SK-N-SH (cell line): ENCODE data around the gene DCAF8L2. TPM values are rescaled to one million over a fixed set of nuclear protein-coding genes. Genes with fewer than 3 reads are reported as not detected.

ENCODE experiments used
- CTCF ChIA-PET: fragments of 300-600, 350-600 bp; formaldehyde crosslinking; extraction: SDS; loops from one replicate; lab custom pipeline; 2021; lab: Yijun Ruan, JAX
- POLR2A ChIA-PET: fragments of 350-600 bp; sonication (Branson Sonifier 250); formaldehyde crosslinking; extraction: SDS; loops from one replicate; lab custom pipeline; 2020; ENCODE audit warnings: antibody characterized with exemption, inconsistent platforms; lab: Yijun Ruan, JAX
- DNase-seq: peaks from one replicate; pipeline ENCODE4 v3.0.0; 2012
- H2AFZ ChIP-seq: fragments of 200-600 bp; sonication (generic); 2 replicates; pipeline ENCODE4 v1.8.1; 2016; ENCODE audit warnings: antibody characterized with exemption, mild to moderate bottlenecking, low read depth
- H3F3A ChIP-seq: fragments of 200-600 bp; sonication (generic); replicated peaks from 2 replicates; pipeline ENCODE3; 2016; ENCODE audit warnings: antibody characterized with exemption, mild to moderate bottlenecking; ENCODE audit not compliant: insufficient read depth
- H3K27ac ChIP-seq, 2 experiments: fragments of 200-500 bp in 1 of 2; fragments of 200-600 bp in 1 of 2; sonication (Bioruptor generic) in 1 of 2; sonication (generic), shearing (Covaris generic) in 1 of 2; 2 replicates each; pipeline versions ENCODE4 v1.5.1 to v1.6.1; 2014 to 2016; ENCODE audit warnings: low read depth in 2 of 2, inconsistent platforms in 1 of 2, low read length in 1 of 2, mild to moderate bottlenecking in 1 of 2, mixed read lengths in 1 of 2
- H3K27me3 ChIP-seq: fragments of 200-600 bp; sonication (generic), shearing (Covaris generic); 2 replicates; pipeline ENCODE4 v1.6.1; 2016; ENCODE audit warnings: mixed run types; ENCODE audit not compliant: insufficient read depth
- H3K36me3 ChIP-seq, 2 experiments: fragments of 200-500 bp in 1 of 2; fragments of 200-600 bp in 1 of 2; sonication (Bioruptor generic) in 1 of 2; sonication (generic) in 1 of 2; replicated peaks in 1 of 2; 2 replicates each; pipeline versions ENCODE3 to v1.5.1; 2014 to 2016; ENCODE audit warnings: low read length in 1 of 2, mild to moderate bottlenecking in 1 of 2; ENCODE audit not compliant: insufficient read depth in 2 of 2, control insufficient read depth in 1 of 2
- H3K4me1 ChIP-seq, 2 experiments: fragments of 200-500 bp in 1 of 2; fragments of 200-600 bp in 1 of 2; sonication (Bioruptor generic) in 1 of 2; sonication (generic), shearing (Covaris generic) in 1 of 2; 2 replicates each; pipeline versions ENCODE4 v1.5.1 to v1.6.1; 2014 to 2016; ENCODE audit warnings: low read depth in 1 of 2, low read length in 1 of 2, mixed run types in 1 of 2; ENCODE audit not compliant: insufficient read depth in 2 of 2, control insufficient read depth in 1 of 2
- H3K4me2 ChIP-seq: fragments of 200-600 bp; sonication (generic), shearing (Covaris generic); 2 replicates; pipeline ENCODE4 v1.6.1; 2017; ENCODE audit warnings: mixed run types
- H3K4me3 ChIP-seq, 2 experiments: fragments of 200-500 bp in 1 of 2; fragments of 200-600 bp in 1 of 2; sonication (Bioruptor generic) in 1 of 2; sonication (generic), shearing (Covaris generic) in 1 of 2; 2 replicates each; pipeline versions ENCODE4 v1.5.1 to v1.8.1; 2014 to 2016; ENCODE audit warnings: low read depth in 2 of 2, inconsistent platforms in 1 of 2, low read length in 1 of 2, mild to moderate bottlenecking in 1 of 2, mixed read lengths in 1 of 2, moderate library complexity in 1 of 2
- H3K79me2 ChIP-seq: fragments of 200-600 bp; sonication (generic); 2 replicates; pipeline ENCODE4 v1.8.1; 2017; ENCODE audit warnings: mild to moderate bottlenecking; ENCODE audit not compliant: insufficient read depth
- H3K9ac ChIP-seq: fragments of 200-600 bp; sonication (generic); 2 replicates; pipeline ENCODE4 v1.6.1; 2017; ENCODE audit warnings: mixed run types
- H3K9me2 ChIP-seq: fragments of 200-600 bp; sonication (generic); 2 replicates; pipeline ENCODE4 v1.6.1; 2017; ENCODE audit warnings: mixed run types
- H3K9me3 ChIP-seq: fragments of 200-600 bp; sonication (generic); 2 replicates; pipeline ENCODE4 v1.6.1; 2017; ENCODE audit warnings: mixed run types, mild to moderate bottlenecking, moderate library complexity
- H4K20me1 ChIP-seq: fragments of 200-600 bp; sonication (generic); 2 replicates; pipeline ENCODE4 v1.6.1; 2017; ENCODE audit warnings: mild to moderate bottlenecking, mixed run types; ENCODE audit not compliant: insufficient read depth
- CHD2 ChIP-seq: fragments of 150-350 bp; IDR thresholded peaks from 2 replicates; pipeline ENCODE4 v1.6.1; 2018; ENCODE audit warnings: low read length; ENCODE audit not compliant: partially characterized antibody
- CTCF ChIP-seq: fragments of 200-600 bp; sonication (generic); IDR thresholded peaks from 2 replicates; pipeline ENCODE4 v1.6.1; 2017; ENCODE audit warnings: antibody characterized with exemption, mild to moderate bottlenecking, moderate library complexity
- ELF1 ChIP-seq: IDR thresholded peaks from 2 replicates; pipeline ENCODE4 v1.4.0; 2012
- EZH2phosphoT487 ChIP-seq: fragments of 200-600 bp; sonication (generic); IDR thresholded peaks from 2 replicates; pipeline ENCODE4 v1.6.1; 2017; ENCODE audit warnings: low read depth, mixed run types, mild to moderate bottlenecking, antibody characterized with exemption, moderate library complexity, borderline replicate concordance
- FOSL2 ChIP-seq: IDR thresholded peaks from 2 replicates; pipeline ENCODE4 v1.4.0; 2012; ENCODE audit warnings: low read depth, mild to moderate bottlenecking, moderate library complexity, borderline replicate concordance
- FOXM1 ChIP-seq: IDR thresholded peaks from 2 replicates; pipeline ENCODE4 v1.4.0; 2012; ENCODE audit warnings: low read depth, mild to moderate bottlenecking
- GABPA ChIP-seq: IDR thresholded peaks from 2 replicates; pipeline ENCODE4 v1.4.0; 2012; ENCODE audit warnings: low read depth, mild to moderate bottlenecking
- GATA2 ChIP-seq: sonication (generic); formaldehyde crosslinking; IDR thresholded peaks from 2 replicates; pipeline ENCODE4 v1.5.0; 2020; ENCODE audit warnings: mild to moderate bottlenecking, missing genetic modification reagents
- IRF3 ChIP-seq: fragments of 150-350 bp; IDR thresholded peaks from 2 replicates; pipeline ENCODE4 v1.6.1; 2016; ENCODE audit warnings: mild to moderate bottlenecking, low read depth, low read length
- MEF2A ChIP-seq: IDR thresholded peaks from 2 replicates; pipeline ENCODE4 v1.4.0; 2012; ENCODE audit warnings: low read depth, borderline replicate concordance
- MXI1 ChIP-seq: IDR thresholded peaks from 2 replicates; pipeline ENCODE4 v1.6.1; 2012; ENCODE audit warnings: mild to moderate bottlenecking, low read depth, low read length, improper control_type of control experiment
- NRF1 ChIP-seq: IDR thresholded peaks from 2 replicates; pipeline ENCODE4 v1.6.1; 2012; ENCODE audit warnings: low read depth, mild to moderate bottlenecking, low read length
- POLR2AphosphoS5 ChIP-seq: IDR thresholded peaks from 2 replicates; pipeline ENCODE4 v1.6.1; 2012; ENCODE audit warnings: low read depth, low read length
- RXRA ChIP-seq: IDR thresholded peaks from 2 replicates; pipeline ENCODE4 v1.4.0; 2012; ENCODE audit warnings: low read depth, mild to moderate bottlenecking, borderline replicate concordance
- SIN3A ChIP-seq: IDR thresholded peaks from 2 replicates; pipeline ENCODE4 v1.6.1; 2012; ENCODE audit warnings: low read depth, mild to moderate bottlenecking, low read length, moderate library complexity, borderline replicate concordance
- SMC3 ChIP-seq: IDR thresholded peaks from 2 replicates; pipeline ENCODE4 v1.6.1; 2012; ENCODE audit warnings: low read depth, low read length, improper control_type of control experiment
- TEAD4 ChIP-seq: IDR thresholded peaks from 2 replicates; pipeline ENCODE4 v1.4.0; 2012; ENCODE audit warnings: mild to moderate bottlenecking, borderline replicate concordance; ENCODE audit not compliant: insufficient read depth
- USF1 ChIP-seq: IDR thresholded peaks from 2 replicates; pipeline ENCODE4 v1.4.0; 2012; ENCODE audit warnings: low read depth, borderline replicate concordance
- USF2 ChIP-seq: fragments of 150-350 bp; IDR thresholded peaks from 2 replicates; pipeline ENCODE4 v1.6.1; 2017; ENCODE audit warnings: antibody characterized with exemption, low read length, low read depth, borderline replicate concordance
- YY1 ChIP-seq: IDR thresholded peaks from 2 replicates; pipeline ENCODE4 v1.4.0; 2012; ENCODE audit warnings: low read depth, mild to moderate bottlenecking
- WGBS: methylation state at CpG from one replicate; pipeline ENCODE4 v1.1.6; 2017; ENCODE audit warnings: low lambda C conversion rate; 5-methylcytosine and 5-hydroxymethylcytosine counted together
- polyA plus RNA-seq, 3 experiments: library from polyadenylated mRNA; depleted of rRNA; stranded (reverse); fragments of >200 nt; gene quantifications; 2 replicates each; pipeline ENCODE4 v1.2.3, GENCODE V29; 2012

Gene DCAF8L2
- polyA plus RNA-seq, 1 of the 3 experiments (the other 2 are of a cell fraction), result 0.33 TPM

GRCh38 chrX:27619975-27620374, 29.8 kb downstream of the DCAF8L2 start:
- Histone ChIP-seq H3F3A (no peaks in the 10 kb centered on the region), H3K27ac (no peak overlapping the region), H3K4me3 (no peak overlapping the region), H3K4me1 (no peaks in the 10 kb centered on the region), H3K36me3 (no peaks in the 10 kb centered on the region), H3K9me2 (no peaks in the 10 kb centered on the region), H4K20me1 (no peaks in the 10 kb centered on the region), H3K9me3 (no peaks in the 10 kb centered on the region), H3K27me3 (no peaks in the 10 kb centered on the region), H3K9ac (no peak overlapping the region), H2AFZ (no peak overlapping the region), H3K79me2 (no peaks in the 10 kb centered on the region), H3K4me2 (no peak overlapping the region)
- CTCF ChIA-PET, result interaction anchor here (0.7 to 1.5 kb wide), 7 partner anchors 9 to 1597 kb away, joined by 3 to 8 read pairs (median 4); no protein-coding TSS in a partner anchor
- 0% methylated on average over 2 of the region's 2 CpGs for WGBS
- no peak for DNase-seq
- peak; percentile 68 for TF ChIP-seq CTCF
- no peak for TF ChIP-seq MEF2A
- TF ChIP-seq CHD2, result no peak
- TF ChIP-seq IRF3, result no peak
- TF ChIP-seq EZH2phosphoT487, result no peak
- no peak for TF ChIP-seq USF1
- POLR2A ChIA-PET, result no interaction called here

GRCh38 chrX:27622883-27623282, 32.7 kb downstream of the DCAF8L2 start:
- no peak overlapping the region for H3K4me3 ChIP-seq
- CTCF ChIA-PET, result no interaction called here

More at GRCh38 chrX:27622883-27623282, 32.7 kb downstream of the DCAF8L2 start:
- Histone ChIP-seq H3K9me3 (no peaks in the 10 kb centered on the region), H3K4me1 (no peaks in the 10 kb centered on the region), H3K36me3 (no peaks in the 10 kb centered on the region), H3K9me2 (no peaks in the 10 kb centered on the region), H3K27me3 (no peaks in the 10 kb centered on the region), H3K4me2 (no peak overlapping the region), H3K79me2 (no peaks in the 10 kb centered on the region), H3F3A (no peaks in the 10 kb centered on the region), H2AFZ (no peak overlapping the region), H3K27ac (no peak overlapping the region), H3K9ac (no peak overlapping the region), H4K20me1 (no peaks in the 10 kb centered on the region)
- DNase-seq, result no peak
- POLR2A ChIA-PET, result no interaction called here
- no peak for TF ChIP-seq POLR2AphosphoS5
- TF ChIP-seq MXI1, result no peak
- no peak for TF ChIP-seq USF1
- TF ChIP-seq ELF1, result no peak
- no peak for TF ChIP-seq GABPA
- TF ChIP-seq CHD2, result no peak
- TF ChIP-seq FOSL2, result no peak
- no peak for TF ChIP-seq USF2
- no peak for TF ChIP-seq FOXM1
- TF ChIP-seq YY1, result no peak
- no peak for TF ChIP-seq NRF1
- TF ChIP-seq SMC3, result no peak
- no peak for TF ChIP-seq GATA2 (CRISPR knock-in tag)
- no peak for TF ChIP-seq SIN3A
- TF ChIP-seq TEAD4, result no peak
- TF ChIP-seq RXRA, result no peak
